MM.1S (cell line): ENCODE measurements around the gene SOBP.

Experiments
- CTCF ChIP-seq: fragments of 300-600 bp; sonication (generic); IDR thresholded peaks from 2 replicates; pipeline ENCODE4 v1.5.1; 2016; ENCODE audit warnings: antibody characterized with exemption, low read length, mixed read lengths
- EZH2 ChIP-seq: fragments of 300-600 bp; sonication (generic); optimal IDR thresholded peaks from 2 replicates; pipeline ENCODE3; 2017; ENCODE audit warnings: low read depth, mild to moderate bottlenecking, antibody characterized with exemption, low read length, mixed read lengths

GRCh38 chr6:107594736-107595135 is 104.8 kb downstream of the SOBP start:
- TF ChIP-seq CTCF (no peak), EZH2 (no peak)
